Kidney (tissue), 22 donors: ENCODE measurements around the gene EGFL7. TPM values are rescaled to one million over a fixed set of nuclear protein-coding genes. Genes with fewer than 3 reads are reported as not detected.

Experiments
- DNase-seq, 5 donors: peaks; one replicate each; pipeline ENCODE4 v3.0.0-alpha.2; 2013 to 2020
- FAIRE-seq: peaks from 2 replicates; lab custom pipeline; 2012; peaks lifted over from hg19 to GRCh38; lab: Jason Lieb, UNC
- H3K27ac ChIP-seq, 2 donors: one replicate each; pipeline ENCODE4 v1.7.0; 2013; ENCODE audit warnings: low read depth in 2 of 2, low read length in 2 of 2, inconsistent platforms in 1 of 2
- H3K27me3 ChIP-seq: one replicate; pipeline ENCODE4 v1.7.1; 2013; ENCODE audit warnings: low read length, inconsistent platforms; ENCODE audit not compliant: control insufficient read depth, insufficient read depth
- H3K36me3 ChIP-seq, 3 donors: one replicate each; pipeline versions ENCODE4 v1.7.0 to v1.7.1; 2013; ENCODE audit warnings: low read length in 3 of 3, control low read depth in 1 of 3, inconsistent platforms in 1 of 3; ENCODE audit not compliant: insufficient read depth in 3 of 3, control insufficient read depth in 2 of 3
- H3K4me1 ChIP-seq, 3 donors: one replicate each; pipeline versions ENCODE4 v1.7.0 to v1.7.1; 2013; ENCODE audit warnings: low read length in 3 of 3, inconsistent platforms in 1 of 3, low read depth in 1 of 3; ENCODE audit not compliant: control insufficient read depth in 2 of 3, insufficient read depth in 2 of 3
- H3K4me3 ChIP-seq, 3 donors: one replicate each; pipeline versions ENCODE4 v1.7.0 to v1.8.1; 2013; ENCODE audit warnings: low read length in 3 of 3, control low read depth in 1 of 3, inconsistent platforms in 1 of 3
- H3K9ac ChIP-seq, 3 donors: one replicate each; pipeline versions ENCODE4 v1.7.0 to v1.7.1; 2013; ENCODE audit warnings: low read length in 3 of 3, control low read depth in 1 of 3, inconsistent platforms in 1 of 3
- H3K9me3 ChIP-seq, 3 donors: one replicate each; pipeline versions ENCODE4 v1.7.0 to v1.7.1; 2013; ENCODE audit warnings: low read length in 3 of 3, control low read depth in 1 of 3, inconsistent platforms in 1 of 3; ENCODE audit not compliant: control insufficient read depth in 2 of 3, insufficient read depth in 1 of 3
- intact Hi-C: fragments of 100-400 bp; cut with DNase I; formaldehyde crosslinking; loops from one replicate; pipeline ENCODE4 v1.11.1; 2022
- long read RNA-seq, 10 donors: library from polyadenylated mRNA in 1 of 10; unstranded in 1 of 10; transcript quantifications; one replicate each; pipeline ENCODE4 v2.0.0 and lab custom pipeline, GENCODE V29; 2021 to 2026
- polyA plus RNA-seq: library from polyadenylated mRNA; stranded (reverse); fragments of 350-450 nt; fragmentation: Illumina TruSeq; extraction: RNeasy Lipid Tissue Mini Kit (QIAGEN cat#74804); gene quantifications from one replicate; pipeline ENCODE4 v1.2.3, GENCODE V29; 2014; ENCODE audit warnings: low read depth, low replicate concordance; ENCODE audit not compliant: insufficient read depth
- total RNA-seq: library from RNA; stranded (reverse); fragmentation: NEBNext Ultra II Directional; extraction: Animal tissue kit (Norgen Biotek cat#: 25700); gene quantifications from one replicate; pipeline ENCODE4 v1.2.1, GENCODE V29; 2021
- TF ChIP-seq, protein P1 (sequence below): IDR thresholded peaks from 3 replicates; pipeline ENCODE4 v1.5.1; 2012; ENCODE audit warnings: mild to moderate bottlenecking, moderate library complexity, borderline replicate concordance; ENCODE audit not compliant: insufficient read depth; ENCODE audit errors: extremely low read depth
- donor health status: control.
- donor health status: control.
- donor health status: control.
- donor health status: control.
- donor health status: control.
- donor health status: DM: yes; HTN: yes; CAD: no.
- donor health status: Normal renal cell carcinoma (clear cell type).

Gene EGFL7
- total RNA-seq: 140 TPM
- polyA plus RNA-seq: 137 TPM
- long read RNA-seq, donor 1, transcript EGFL7-202 (9 exons, 1,282 nt): major isoform, 9 of 27 reads
- long read RNA-seq, donor 1, partial matches to known transcripts: 14 of 27 reads
- long read RNA-seq, donor 1, other reads (novel, unspliced or antisense): 0 of 27 reads
- long read RNA-seq, donor 2, transcript EGFL7-204 (10 exons, 1,529 nt): major isoform, 9 of 30 reads
- long read RNA-seq, donor 2, transcript EGFL7-202 (9 exons, 1,282 nt): major isoform, 9 of 30 reads
- long read RNA-seq, donor 2, partial matches to known transcripts: 12 of 30 reads
- long read RNA-seq, donor 2, other reads (novel, unspliced or antisense): 0 of 30 reads
- long read RNA-seq, donor 3, transcript EGFL7-202 (9 exons, 1,282 nt): minor isoform, 8 of 48 reads
- long read RNA-seq, donor 3, transcript EGFL7-204 (10 exons, 1,529 nt): major isoform, 18 of 48 reads
- long read RNA-seq, donor 3, partial matches to known transcripts: 22 of 48 reads
- long read RNA-seq, donor 3, other reads (novel, unspliced or antisense): 0 of 48 reads
- long read RNA-seq, donor 4, transcript EGFL7-204 (10 exons, 1,529 nt): major isoform, 10 of 25 reads
- long read RNA-seq, donor 4, transcript EGFL7-202 (9 exons, 1,282 nt): minor isoform, 7 of 25 reads
- long read RNA-seq, donor 4, partial matches to known transcripts: 8 of 25 reads
- long read RNA-seq, donor 4, other reads (novel, unspliced or antisense): 0 of 25 reads
- long read RNA-seq, donor 5: 0 reads
- long read RNA-seq, donor 6, transcript EGFL7-204 (10 exons, 1,529 nt): minor isoform, 15 of 91 reads
- long read RNA-seq, donor 6, transcript EGFL7-202 (9 exons, 1,282 nt): major isoform, 19 of 91 reads
- long read RNA-seq, donor 6, partial matches to known transcripts: 56 of 91 reads
- long read RNA-seq, donor 6, other reads (novel, unspliced or antisense): 0 of 91 reads
- long read RNA-seq, donor 7, transcript EGFL7-202 (9 exons, 1,282 nt): minor isoform, 11 of 165 reads
- long read RNA-seq, donor 7, transcript EGFL7-204 (10 exons, 1,529 nt): major isoform, 44 of 165 reads
- long read RNA-seq, donor 7, partial matches to known transcripts: 70 of 165 reads
- long read RNA-seq, donor 7, other reads (novel, unspliced or antisense): 38 of 165 reads
- long read RNA-seq, donor 8, transcript EGFL7-202 (9 exons, 1,282 nt): minor isoform, 8 of 51 reads
- long read RNA-seq, donor 8, transcript EGFL7-204 (10 exons, 1,529 nt): major isoform, 14 of 51 reads
- long read RNA-seq, donor 8, partial matches to known transcripts: 29 of 51 reads
- long read RNA-seq, donor 8, other reads (novel, unspliced or antisense): 0 of 51 reads
- long read RNA-seq, donor 9, transcript EGFL7-204 (10 exons, 1,529 nt): minor isoform, 7 of 32 reads
- long read RNA-seq, donor 9, transcript EGFL7-202 (9 exons, 1,282 nt): major isoform, 8 of 32 reads
- long read RNA-seq, donor 9, partial matches to known transcripts: 16 of 32 reads
- long read RNA-seq, donor 9, other reads (novel, unspliced or antisense): 0 of 32 reads
- long read RNA-seq, donor 10, transcript EGFL7-204 (10 exons, 1,529 nt): minor isoform, 8 of 18 reads
- long read RNA-seq, donor 10, transcript EGFL7-202 (9 exons, 1,282 nt): major isoform, 10 of 18 reads
- long read RNA-seq, donor 10, partial matches to known transcripts: 0 of 18 reads
- long read RNA-seq, donor 10, other reads (novel, unspliced or antisense): 0 of 18 reads

DNA sequence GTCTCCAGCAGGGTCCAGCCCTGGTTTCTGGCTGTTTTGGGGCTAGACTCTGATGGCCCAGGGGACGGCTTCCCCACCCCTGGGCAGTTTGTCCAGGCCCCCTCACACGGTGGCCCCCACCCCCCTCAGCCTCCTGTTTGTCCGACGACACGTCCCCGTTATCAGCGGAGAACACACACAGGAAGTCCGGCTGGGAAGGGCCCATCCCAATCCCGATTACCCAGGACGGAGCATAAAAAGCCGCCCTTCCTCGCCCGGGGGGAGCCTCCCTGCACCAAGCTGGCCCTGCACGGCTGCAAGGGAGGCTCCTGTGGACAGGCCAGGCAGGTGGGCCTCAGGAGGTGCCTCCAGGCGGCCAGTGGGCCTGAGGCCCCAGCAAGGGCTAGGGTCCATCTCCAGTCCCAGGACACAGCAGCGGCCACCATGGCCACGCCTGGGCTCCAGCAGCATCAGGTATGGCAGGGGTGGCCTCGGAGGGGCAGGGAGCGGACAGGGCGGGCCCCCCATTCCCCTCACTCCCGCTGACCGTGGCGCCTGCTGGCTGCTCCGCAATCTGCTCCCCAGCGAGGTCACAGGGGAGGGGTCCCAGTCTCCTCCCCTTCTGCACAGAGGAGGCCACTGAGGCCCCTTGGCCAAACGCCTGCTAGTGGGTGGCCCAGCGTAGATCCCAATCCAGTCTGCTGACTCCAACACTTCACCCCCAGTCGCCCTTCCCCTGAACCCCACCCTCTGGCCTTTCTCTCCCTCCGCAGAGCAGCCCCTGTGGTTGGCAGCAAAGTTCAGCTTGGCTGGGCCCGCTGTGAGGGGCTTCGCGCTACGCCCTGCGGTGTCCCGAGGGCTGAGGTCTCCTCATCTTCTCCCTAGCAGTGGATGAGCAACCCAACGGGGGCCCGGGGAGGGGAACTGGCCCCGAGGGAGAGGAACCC, at the start of gene EGFL7:
TSS of gene EGFL7 (plus strand) at position 261 of the 926 bp plus-strand sequence. CDS start 5,367 bp downstream, outside the sequence.
- no peaks in the 10 kb centered on the region for H3K27me3 ChIP-seq
- FAIRE-seq (no peak), DNase-seq (peak in 1 of 5 donors; percentile 62)
- no peaks in the 10 kb centered on the region for H3K4me1 ChIP-seq
- no peaks in the 10 kb centered on the region for H3K36me3 ChIP-seq
- no peaks in the 10 kb centered on the region for H3K9me3 ChIP-seq
- peak within 1 kb of the TSS in 2 of 3 donors; percentile 46 to 67 for H3K9ac ChIP-seq
- TF ChIP-seq, protein P1, sequence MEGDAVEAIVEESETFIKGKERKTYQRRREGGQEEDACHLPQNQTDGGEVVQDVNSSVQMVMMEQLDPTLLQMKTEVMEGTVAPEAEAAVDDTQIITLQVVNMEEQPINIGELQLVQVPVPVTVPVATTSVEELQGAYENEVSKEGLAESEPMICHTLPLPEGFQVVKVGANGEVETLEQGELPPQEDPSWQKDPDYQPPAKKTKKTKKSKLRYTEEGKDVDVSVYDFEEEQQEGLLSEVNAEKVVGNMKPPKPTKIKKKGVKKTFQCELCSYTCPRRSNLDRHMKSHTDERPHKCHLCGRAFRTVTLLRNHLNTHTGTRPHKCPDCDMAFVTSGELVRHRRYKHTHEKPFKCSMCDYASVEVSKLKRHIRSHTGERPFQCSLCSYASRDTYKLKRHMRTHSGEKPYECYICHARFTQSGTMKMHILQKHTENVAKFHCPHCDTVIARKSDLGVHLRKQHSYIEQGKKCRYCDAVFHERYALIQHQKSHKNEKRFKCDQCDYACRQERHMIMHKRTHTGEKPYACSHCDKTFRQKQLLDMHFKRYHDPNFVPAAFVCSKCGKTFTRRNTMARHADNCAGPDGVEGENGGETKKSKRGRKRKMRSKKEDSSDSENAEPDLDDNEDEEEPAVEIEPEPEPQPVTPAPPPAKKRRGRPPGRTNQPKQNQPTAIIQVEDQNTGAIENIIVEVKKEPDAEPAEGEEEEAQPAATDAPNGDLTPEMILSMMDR: no peak
- intact Hi-C loops: no loop called here
- peak within 1 kb of the TSS in 2 of 3 donors; percentile 54 to 55 for H3K4me3 ChIP-seq
- H3K27ac ChIP-seq: peak within 1 kb of the TSS; percentile 82 to 88

DNA sequence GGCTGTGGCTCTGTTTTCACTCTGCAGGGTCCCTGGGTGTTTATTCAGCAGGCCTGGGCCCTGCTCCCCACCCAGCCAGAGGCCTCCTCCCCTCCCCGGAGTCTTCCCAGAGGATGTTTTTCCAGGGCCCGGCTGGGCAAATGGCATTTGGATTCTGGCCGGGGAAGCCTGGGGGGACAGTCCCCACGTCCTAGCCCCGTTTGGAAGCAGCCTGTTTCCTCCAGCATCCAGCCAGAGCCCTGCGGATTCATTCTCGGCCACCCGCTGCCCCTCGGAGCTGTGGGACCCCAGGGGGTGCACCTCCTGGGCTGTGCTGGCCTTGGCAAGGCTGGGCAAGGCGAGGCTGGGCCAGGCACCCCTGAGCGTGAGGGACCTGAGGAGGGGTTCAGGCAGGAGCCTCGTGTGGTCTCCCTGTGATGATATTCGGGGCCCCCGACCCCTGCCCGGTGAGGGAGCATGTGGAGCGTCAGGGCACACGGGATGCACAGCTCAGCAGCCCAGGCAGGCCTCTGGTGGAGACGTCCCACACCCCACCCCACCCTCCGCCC, 48.8 kb upstream of the EGFL7 start:
- Histone ChIP-seq H3K36me3 (no peaks in the 10 kb centered on the region), H3K9ac (no peak overlapping the region), H3K4me1 (peaks cover 0 to 6% (median 0%) of the 10 kb centered on the region in 3 donors), H3K9me3 (no peaks in the 10 kb centered on the region), H3K27ac (no peak overlapping the region), H3K4me3 (no peak overlapping the region), H3K27me3 (no peaks in the 10 kb centered on the region)
- TF ChIP-seq, protein P1: no peak
- intact Hi-C loops: no loop called here
- DNase-seq (no peak), FAIRE-seq (no peak)
